NCI-H2107 (cell line): Measurements from ENCODE around the gene TRIM51G.
"Not testable (repeated sequence)": the region's sequence is repeated elsewhere in the genome, so short reads cannot be mapped to it uniquely, and the experiment has no call there.

Experiments used
- DNase-seq: peaks from one replicate; lab custom pipeline; 2025; lab: John Stamatoyannopoulos, UW

Gene TRIM51G, protein sequence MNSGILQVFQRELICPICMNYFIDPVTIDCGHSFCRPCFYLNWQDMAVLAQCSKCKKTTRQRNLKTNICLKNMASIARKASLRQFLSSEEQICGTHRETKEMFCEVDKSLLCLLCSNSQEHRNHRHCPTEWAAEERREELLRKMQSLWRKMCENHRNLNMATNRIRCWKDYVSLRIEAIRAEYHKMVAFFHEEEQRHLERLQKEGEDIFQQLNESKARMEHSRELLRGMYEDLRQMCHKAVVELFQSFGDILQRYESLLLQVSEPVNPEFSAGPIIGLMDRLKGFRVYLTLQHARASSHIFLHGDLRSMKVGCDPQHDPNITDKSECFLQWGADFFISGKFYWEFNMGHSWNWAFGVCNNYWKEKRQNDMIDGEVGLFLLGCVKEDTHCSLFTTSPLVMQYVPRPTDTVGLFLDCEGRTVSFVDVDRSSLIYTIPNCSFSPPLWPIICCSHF

DNA sequence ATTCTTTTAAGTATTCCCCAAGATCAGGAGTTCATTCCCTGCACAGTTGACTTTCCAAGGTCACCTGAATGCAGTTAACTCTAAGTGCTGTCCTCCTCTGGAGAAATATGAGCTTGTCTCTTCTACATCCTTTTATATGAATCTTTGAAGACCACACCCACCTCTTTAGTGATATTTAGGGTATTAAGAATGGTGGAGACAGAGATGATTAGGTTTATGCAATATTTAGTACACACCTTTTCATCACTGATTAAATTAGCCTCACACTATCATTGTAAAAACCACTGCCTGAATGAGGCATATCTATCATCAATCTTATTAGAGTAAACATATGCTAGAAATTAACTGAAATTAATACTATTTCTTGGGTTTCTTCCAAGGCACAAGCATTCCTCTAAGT is at the start of gene TRIM51G:
Gene TRIM51G, minus strand, starts transcription at position 101 of the 400 bp plus-strand sequence. CDS start 2,190 bp downstream, outside the sequence.
- DNase-seq = not testable (repeated sequence)

DNA sequence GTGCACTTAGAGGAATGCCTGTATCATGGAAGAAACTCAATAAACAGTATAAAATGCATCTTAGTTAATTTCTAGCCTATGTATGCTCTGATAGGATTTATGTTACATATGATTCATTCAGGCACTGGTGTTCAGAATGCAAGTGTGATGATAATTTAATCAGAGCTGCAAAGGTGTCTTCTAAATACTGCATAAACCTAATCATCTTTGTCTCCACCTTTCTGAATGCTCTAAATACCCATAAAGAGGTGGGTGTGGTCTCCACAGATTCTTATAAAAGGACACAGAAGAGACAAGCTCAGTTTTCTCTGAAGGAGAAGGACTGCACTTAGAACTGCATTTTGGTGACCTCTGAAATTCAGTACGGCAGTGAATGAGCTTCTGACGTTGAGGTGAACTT is 44.8 kb upstream of the TRIM51G start, which contains the start of gene TRIM49B:
Gene TRIM49B, plus strand, starts transcription at position 301 of the 400 bp plus-strand sequence. CDS start 2,777 bp downstream, outside the sequence.
- DNase-seq = not testable (repeated sequence)

DNA sequence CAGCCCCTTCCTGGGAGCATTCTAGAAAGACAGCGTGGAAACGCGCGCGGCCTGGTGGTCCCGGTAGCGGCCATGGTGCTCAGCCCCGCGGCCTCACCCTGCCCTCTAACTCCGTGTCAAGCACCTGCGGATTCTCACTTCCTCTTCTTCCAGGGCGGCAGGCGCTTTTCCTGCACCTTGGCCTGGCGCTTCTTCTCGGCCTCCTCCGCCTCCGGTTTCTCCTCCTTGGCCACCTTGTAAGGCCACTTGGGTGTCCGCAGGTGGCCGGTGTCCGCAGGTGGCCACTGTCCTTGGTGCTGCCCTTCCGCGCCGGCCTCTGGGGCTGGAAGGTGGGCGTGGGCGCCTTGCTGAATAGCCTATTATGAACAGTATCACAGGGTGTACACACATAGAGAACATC is 15.1 kb downstream of the TRIM51G start:
- not testable (repeated sequence) for DNase-seq

DNA sequence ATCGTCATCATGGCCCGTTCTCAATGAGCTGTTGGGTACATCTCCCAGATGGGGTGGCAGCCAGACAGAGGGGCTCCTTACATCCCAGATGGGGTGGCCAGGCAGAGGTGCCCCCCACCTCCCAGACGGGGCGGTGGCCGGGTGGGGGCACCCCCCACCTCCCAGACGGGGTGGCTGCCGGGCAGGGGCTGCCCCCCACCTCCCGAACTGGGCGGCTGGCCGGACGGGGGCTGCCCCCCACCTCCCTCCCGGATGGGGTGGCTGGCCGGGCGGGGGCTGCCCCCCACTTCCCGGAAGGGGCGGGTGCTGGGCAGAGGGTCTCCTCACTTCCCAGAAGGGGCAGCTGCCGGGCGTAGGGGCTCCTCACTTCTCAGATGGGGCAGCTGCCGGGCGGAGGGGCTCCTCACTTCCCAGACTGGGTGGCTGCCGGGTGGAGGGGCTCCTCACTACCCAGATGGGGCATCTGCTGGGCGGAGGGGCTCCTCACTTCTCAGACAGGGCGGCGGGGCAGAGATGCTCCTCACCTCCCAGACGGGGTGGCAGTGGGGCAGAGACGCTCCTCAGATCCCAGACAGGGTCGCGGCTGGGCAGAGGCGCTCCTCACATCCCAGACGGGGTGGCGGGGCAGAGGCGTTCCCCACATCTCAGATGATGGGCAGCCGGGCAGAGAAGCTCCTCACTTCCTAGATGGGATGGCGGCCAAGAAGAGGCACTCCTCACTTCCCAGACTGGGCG is 28.2 kb downstream of the TRIM51G start:
- DNase-seq = not testable (repeated sequence)

DNA sequence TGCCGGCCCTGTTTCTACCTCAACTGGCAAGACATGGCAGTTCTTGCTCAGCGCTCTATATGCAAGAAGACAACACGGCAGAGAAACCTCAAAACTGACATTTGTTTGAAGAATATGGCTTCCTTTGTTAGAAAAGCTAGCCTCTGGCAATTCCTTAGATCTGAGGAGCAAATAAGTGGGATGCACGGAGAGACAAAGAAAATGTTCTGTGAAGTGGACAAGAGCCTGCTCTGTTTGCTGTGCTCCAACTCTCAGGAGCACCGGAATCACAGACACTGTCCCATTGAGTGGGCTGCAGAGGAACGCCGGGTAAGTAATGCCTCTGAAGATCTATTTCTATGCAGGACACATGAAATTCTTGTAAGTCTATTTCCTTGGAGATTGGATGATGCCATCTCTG is 37.9 kb downstream of the TRIM51G start:
- not testable (repeated sequence) for DNase-seq
